Measurements from ENCODE around the gene PRSS27. TPM values are rescaled to one million over a fixed set of nuclear protein-coding genes. Genes with fewer than 3 reads are reported as not detected.
"Not testable (repeated sequence)": the region's sequence is repeated elsewhere in the genome, so short reads cannot be mapped to it uniquely, and the experiment has no call there.

Gene PRSS27
- total and polyA plus RNA-seq, 11 donors: 0.19 to 1.3 (median 0.39) TPM; not detected in 3

- peak overlapping the region in 4 of 12 donors; percentile 68 to 80 (median 78) for H3K4me3 ChIP-seq
- WGBS, 4 donors: 86 to 92% (median 90%) methylated on average over 13 of the region's 13 CpGs
- no peaks in the 10 kb centered on the region for H3K27me3 ChIP-seq
- TF ChIP-seq POLR2A (IDR thresholded peaks at IDR 0.05): no peak
- no peak for TF ChIP-seq CTCF (IDR thresholded peaks at IDR 0.05)
- ATAC-seq (no peak), DNase-seq (no peak)
- H3K36me3 ChIP-seq: peaks cover 0 to 31% (median 21%) of the 10 kb centered on the region in 9 donors
- H3K9me3 ChIP-seq: no peaks in the 10 kb centered on the region
- H3K27ac ChIP-seq: peak overlapping the region in 3 of 12 donors; percentile 64 to 85 (median 75)
- intact Hi-C loops (cut with DNase I): no loop called here
- peaks cover 5 to 37% (median 25%) of the 10 kb centered on the region in 12 donors for H3K4me1 ChIP-seq
Observed at GRCh38 chr16:2671741-2672140, 48.3 kb downstream of the PRSS27 start.

GRCh38 chr16:2671193-2671592 lies 48.8 kb downstream of the PRSS27 start:
- H3K9me3 ChIP-seq; H3K4me3 ChIP-seq; intact Hi-C loops (cut with DNase I); H3K27ac ChIP-seq; ATAC-seq; H3K27me3 ChIP-seq: not testable (repeated sequence)
- WGBS, 4 donors: 71 to 92% (median 75%) methylated on average over 6 to 10 of the region's 10 CpGs
- peak in 5 of 12 donors; percentile 6 to 29 (median 24) for TF ChIP-seq CTCF (IDR thresholded peaks at IDR 0.05)
- Histone ChIP-seq H3K4me1 (peaks cover 5 to 37% (median 25%) of the 10 kb centered on the region in 12 donors), H3K36me3 (peaks cover 0 to 37% (median 23%) of the 10 kb centered on the region in 9 donors)
- peak in 1 of 5 donors; percentile 56 for DNase-seq

GRCh38 chr16:2670017-2670416 lies 50.0 kb downstream of the PRSS27 start:
- H3K9me3 ChIP-seq; ATAC-seq; intact Hi-C loops (cut with DNase I); H3K27me3 ChIP-seq: not testable (repeated sequence)
- H3K27ac ChIP-seq: peak overlapping the region in 4 of 12 donors; percentile 28 to 47 (median 36)
- H3K36me3 ChIP-seq: peaks cover 0 to 44% (median 23%) of the 10 kb centered on the region in 9 donors
- peak; percentile 59 to 82 (median 75) for DNase-seq
- H3K4me3 ChIP-seq: peak overlapping the region in 7 of 12 donors; percentile 9 to 31 (median 15)
- H3K4me1 ChIP-seq: peaks cover 5 to 37% (median 25%) of the 10 kb centered on the region in 12 donors
- peak; percentile 50 to 77 (median 66) for TF ChIP-seq CTCF (IDR thresholded peaks at IDR 0.05)
- WGBS, 4 donors: 10 to 15% (median 13%) methylated on average over 12 to 15 of the region's 15 CpGs

GRCh38 chr16:2669587-2669986 lies 50.4 kb downstream of the PRSS27 start:
- H3K27me3 ChIP-seq; ATAC-seq; intact Hi-C loops (cut with DNase I); H3K9me3 ChIP-seq; DNase-seq: not testable (repeated sequence)
- Histone ChIP-seq H3K4me1 (peaks cover 5 to 37% (median 25%) of the 10 kb centered on the region in 12 donors), H3K36me3 (peaks cover 0 to 48% (median 23%) of the 10 kb centered on the region in 9 donors), H3K27ac (peak overlapping the region in 4 of 12 donors; percentile 28 to 47 (median 36)), H3K4me3 (peak overlapping the region in 7 of 12 donors; percentile 9 to 31 (median 15))
- WGBS, 4 donors: 70 to 82% (median 74%) methylated on average over 10 of the region's 10 CpGs

- H3K36me3 ChIP-seq: peaks cover 0 to 68% (median 32%) of the 10 kb centered on the region in 9 donors
- not testable (repeated sequence) for H3K9me3 ChIP-seq
Observed at GRCh38 chr16:2666671-2667070, 53.4 kb downstream of the PRSS27 start.

More at GRCh38 chr16:2666671-2667070, 53.4 kb downstream of the PRSS27 start:
- 74 to 86% (median 79%) methylated on average over 7 of the region's 7 CpGs for WGBS, 4 donors
- H3K27ac ChIP-seq; H3K4me3 ChIP-seq; intact Hi-C loops (cut with DNase I); ATAC-seq; H3K27me3 ChIP-seq; DNase-seq: not testable (repeated sequence)
- H3K4me1 ChIP-seq: peaks cover 0 to 26% (median 14%) of the 10 kb centered on the region in 12 donors
